Right atrium auricular region (tissue), 2 donors: Measurements from ENCODE around the gene GJD3. TPM values are rescaled to one million over a fixed set of nuclear protein-coding genes. Genes with fewer than 3 reads are reported as not detected.

Experiments used
- DNase-seq: peaks from one replicate; pipeline ENCODE4 v3.0.0-alpha.2; 2019; ENCODE audit warnings: low spot score
- H3K27ac ChIP-seq, 2 donors: fragments of 200-600 bp; sonication (generic); 1 replicate in 1 of 2; 2 replicates in 1 of 2; pipeline ENCODE4 v1.5.1; 2016 to 2019
- H3K27me3 ChIP-seq, 2 donors: fragments of 200-600 bp; sonication (generic); one replicate each; pipeline versions ENCODE4 v1.5.1 to v1.6.0; 2017 to 2019
- H3K36me3 ChIP-seq: fragments of 200-600 bp; sonication (generic); one replicate; pipeline ENCODE4 v1.5.1; 2016
- H3K4me1 ChIP-seq, 2 donors: fragments of 200-600 bp; sonication (generic); one replicate each; pipeline versions ENCODE4 v1.5.1 to v1.6.0; 2017 to 2019
- H3K4me3 ChIP-seq, 2 donors: fragments of 200-600 bp; sonication (generic); 1 replicate in 1 of 2; 2 replicates in 1 of 2; pipeline ENCODE4 v1.5.1; 2017 to 2019; ENCODE audit warnings: mild to moderate bottlenecking in 1 of 2, moderate library complexity in 1 of 2
- H3K9me3 ChIP-seq, 2 donors: fragments of 200-600 bp; sonication (generic); one replicate each; pipeline ENCODE4 v1.5.1; 2019
- CTCF ChIP-seq, 2 donors: fragments of 200-600 bp; sonication (generic); IDR thresholded peaks; one replicate each; pipeline ENCODE4 v1.5.1; 2019; ENCODE audit warnings: antibody characterized with exemption in 2 of 2
- total RNA-seq, 2 donors: library from RNA; depleted of rRNA; stranded (reverse); fragments of >200 nt; gene quantifications; one replicate each; pipeline ENCODE4 v1.1.0, GENCODE V29; 2016

The GJD3 gene
- total RNA-seq, 2 donors from 2014 or later: 1.6 TPM; not detected in 1

GRCh38 chr17:40341808-40342503, 22.6 kb downstream of the GJD3 start:
- TF ChIP-seq CTCF (IDR thresholded peaks at IDR 0.05): no peak
- DNase-seq: peak; percentile 88
- H3K4me1 ChIP-seq: peaks cover 0 to 87% of the 10 kb centered on the region in 2 donors

GRCh38 chr17:40340880-40341807, 23.4 kb downstream of the GJD3 start:
- Histone ChIP-seq H3K36me3 (no peaks in the 10 kb centered on the region), H3K9me3 (no peaks in the 10 kb centered on the region), H3K4me1 (peaks cover 0 to 86% of the 10 kb centered on the region in 2 donors), H3K27ac (peak overlapping the region; percentile 95 to 98), H3K4me3 (peak overlapping the region; percentile 83 to 85), H3K27me3 (no peaks in the 10 kb centered on the region)
- peak; percentile 99 for DNase-seq
- peak in 1 of 2 donors; percentile 20 for TF ChIP-seq CTCF (IDR thresholded peaks at IDR 0.05)

More at GRCh38 chr17:40341808-40342503, 22.6 kb downstream of the GJD3 start:
- no peaks in the 10 kb centered on the region for H3K36me3 ChIP-seq
- peak overlapping the region; percentile 95 to 98 for H3K27ac ChIP-seq
- no peaks in the 10 kb centered on the region for H3K27me3 ChIP-seq
- peak overlapping the region; percentile 83 to 85 for H3K4me3 ChIP-seq
- no peaks in the 10 kb centered on the region for H3K9me3 ChIP-seq

GRCh38 chr17:40340327-40340726, 24.2 kb downstream of the GJD3 start:
- H3K9me3 ChIP-seq: no peaks in the 10 kb centered on the region
- peaks cover 0 to 86% of the 10 kb centered on the region in 2 donors for H3K4me1 ChIP-seq
- DNase-seq: no peak
- TF ChIP-seq CTCF (IDR thresholded peaks at IDR 0.05): no peak
- H3K4me3 ChIP-seq: no peak overlapping the region
- no peaks in the 10 kb centered on the region for H3K27me3 ChIP-seq
- H3K27ac ChIP-seq: peak overlapping the region; percentile 95 to 98
- H3K36me3 ChIP-seq: no peaks in the 10 kb centered on the region

- Histone ChIP-seq H3K9me3 (no peaks in the 10 kb centered on the region), H3K4me1 (peaks cover 0 to 86% of the 10 kb centered on the region in 2 donors), H3K27me3 (no peaks in the 10 kb centered on the region), H3K36me3 (no peaks in the 10 kb centered on the region), H3K27ac (peak overlapping the region; percentile 25 to 95), H3K4me3 (no peak overlapping the region)
- DNase-seq: no peak
- TF ChIP-seq CTCF (IDR thresholded peaks at IDR 0.05): no peak
Observed at GRCh38 chr17:40338941-40339649, 25.4 kb downstream of the GJD3 start.

GRCh38 chr17:40338058-40338457, 26.5 kb downstream of the GJD3 start:
- H3K27ac ChIP-seq: no peak overlapping the region
- no peak for TF ChIP-seq CTCF (IDR thresholded peaks at IDR 0.05)
- no peak for DNase-seq
- H3K36me3 ChIP-seq: no peaks in the 10 kb centered on the region
- no peak overlapping the region for H3K4me3 ChIP-seq
- no peaks in the 10 kb centered on the region for H3K27me3 ChIP-seq
- peaks cover 0 to 86% of the 10 kb centered on the region in 2 donors for H3K4me1 ChIP-seq
- H3K9me3 ChIP-seq: no peaks in the 10 kb centered on the region
